Measurements from ENCODE around the gene KMT5B.
"Not testable (repeated sequence)": the region's sequence is repeated elsewhere in the genome, so short reads cannot be mapped to it uniquely, and the experiment has no call there.

The KMT5B gene

GRCh38 chr11:68213135-68213515 lies at the start of gene KMT5B:
KMT5B (minus strand) TSS chr11:68213296; CDS start chr11:68190076, 23,220 bp downstream.
- no peak for DNase-seq

GRCh38 chr11:68262544-68262827 lies 49.4 kb upstream of the KMT5B start:
- no peak for DNase-seq

GRCh38 chr11:68261749-68262543 lies 48.9 kb upstream of the KMT5B start:
- no peak for DNase-seq

- DNase-seq, result no peak
Observed at GRCh38 chr11:68261006-68261405, 47.9 kb upstream of the KMT5B start.

GRCh38 chr11:68260484-68260883 lies 47.4 kb upstream of the KMT5B start:
- DNase-seq, result no peak

GRCh38 chr11:68259122-68259959 lies 46.2 kb upstream of the KMT5B start:
- DNase-seq, result no peak

- DNase-seq, result no peak
Observed at GRCh38 chr11:68258363-68258765, 45.3 kb upstream of the KMT5B start.

GRCh38 chr11:68257477-68258362 lies 44.6 kb upstream of the KMT5B start:
- peak; percentile 61 for DNase-seq

GRCh38 chr11:68256331-68256741 lies 43.2 kb upstream of the KMT5B start:
- no peak for DNase-seq

- no peak for DNase-seq
Observed at GRCh38 chr11:68255526-68255925, 42.4 kb upstream of the KMT5B start.

GRCh38 chr11:68254421-68254820 lies 41.3 kb upstream of the KMT5B start:
- DNase-seq, result no peak

- no peak for DNase-seq
Observed at GRCh38 chr11:68251765-68252164, 38.7 kb upstream of the KMT5B start.

- not testable (repeated sequence) for DNase-seq
Observed at GRCh38 chr11:68244912-68245311, 31.8 kb upstream of the KMT5B start.

- not testable (repeated sequence) for DNase-seq
Observed at GRCh38 chr11:68243847-68244246, 30.8 kb upstream of the KMT5B start.

- no peak for DNase-seq
Observed at GRCh38 chr11:68242616-68243015, 29.5 kb upstream of the KMT5B start.

GRCh38 chr11:68231621-68232020 lies 18.5 kb upstream of the KMT5B start:
- no peak for DNase-seq

- no peak for DNase-seq
Observed at GRCh38 chr11:68229601-68230000, 16.5 kb upstream of the KMT5B start.

GRCh38 chr11:68226421-68226820 lies 13.3 kb upstream of the KMT5B start:
- no peak for DNase-seq

- no peak for DNase-seq
Observed at GRCh38 chr11:68224606-68225005, 11.5 kb upstream of the KMT5B start.

- no peak for DNase-seq
Observed at GRCh38 chr11:68223275-68223674, 10.2 kb upstream of the KMT5B start.

- no peak for DNase-seq
Observed at GRCh38 chr11:68221406-68221805, 8.3 kb upstream of the KMT5B start.

GRCh38 chr11:68216171-68216938 lies 3.3 kb upstream of the KMT5B start:
- no peak for DNase-seq
